Trophoblast cell (in vitro differentiated cells and primary cell): ENCODE data around the gene TMEM120B.
A peak's percentile ranks its signal among the peaks of the same experiment; 100 is the strongest.

Experiments used
- DNase-seq, 2 donors: peaks; one replicate each; pipeline ENCODE4 v3.0.0-alpha.2; 2016
- H2AFZ ChIP-seq: 2 replicates; pipeline ENCODE4 v1.6.1; 2013; ENCODE audit warnings: low read length, moderate library complexity, mild to moderate bottlenecking; ENCODE audit not compliant: insufficient read depth, poor library complexity
- H2AK5ac ChIP-seq: 2 replicates; pipeline ENCODE4 v1.6.1; 2013; ENCODE audit warnings: mild to moderate bottlenecking, low read length
- H2BK120ac ChIP-seq: 2 replicates; pipeline ENCODE4 v1.6.1; 2013; ENCODE audit warnings: low read length, mild to moderate bottlenecking, moderate library complexity; ENCODE audit not compliant: insufficient read depth, poor library complexity
- H2BK12ac ChIP-seq: 2 replicates; pipeline ENCODE4 v1.6.1; 2013; ENCODE audit warnings: mild to moderate bottlenecking, low read length, moderate library complexity
- H2BK5ac ChIP-seq: 2 replicates; pipeline ENCODE4 v1.6.1; 2013; ENCODE audit warnings: low read length, low read depth, moderate library complexity, mild to moderate bottlenecking; ENCODE audit not compliant: poor library complexity
- H3K14ac ChIP-seq: 2 replicates; pipeline ENCODE4 v1.6.1; 2013; ENCODE audit warnings: mild to moderate bottlenecking, low read length
- H3K18ac ChIP-seq: 2 replicates; pipeline ENCODE4 v1.6.1; 2013; ENCODE audit warnings: mild to moderate bottlenecking, low read length
- H3K23ac ChIP-seq: 2 replicates; pipeline ENCODE4 v1.6.1; 2013; ENCODE audit warnings: low read length
- H3K27ac ChIP-seq: 2 replicates; pipeline ENCODE4 v1.5.1; 2013; ENCODE audit warnings: low read depth, mild to moderate bottlenecking, inconsistent platforms, low read length, moderate library complexity
- H3K27me3 ChIP-seq: 2 replicates; pipeline ENCODE4 v1.6.1; 2013; ENCODE audit warnings: inconsistent platforms, mild to moderate bottlenecking, low read length, moderate library complexity; ENCODE audit not compliant: insufficient read depth
- H3K36me3 ChIP-seq, 2 experiments: 1 replicate in 1 of 2; 2 replicates in 1 of 2; pipeline ENCODE4 v1.6.1; 2013; ENCODE audit warnings: low read length in 2 of 2, mild to moderate bottlenecking in 2 of 2, moderate library complexity in 1 of 2; ENCODE audit not compliant: insufficient read depth in 2 of 2, control insufficient read depth in 1 of 2
- H3K4ac ChIP-seq: 2 replicates; pipeline ENCODE4 v1.6.1; 2013; ENCODE audit warnings: low read depth, mild to moderate bottlenecking, low read length, moderate library complexity
- H3K4me1 ChIP-seq, 2 experiments: 1 replicate in 1 of 2; 2 replicates in 1 of 2; pipeline ENCODE4 v1.6.1; 2013; ENCODE audit warnings: low read length in 2 of 2, mild to moderate bottlenecking in 2 of 2, moderate library complexity in 1 of 2; ENCODE audit not compliant: insufficient read depth in 2 of 2, control insufficient read depth in 1 of 2
- H3K4me2 ChIP-seq: 2 replicates; pipeline ENCODE4 v1.6.1; 2013; ENCODE audit warnings: inconsistent platforms, mild to moderate bottlenecking, low read length, moderate library complexity
- H3K4me3 ChIP-seq: 2 replicates; pipeline ENCODE4 v1.5.1; 2013; ENCODE audit warnings: mild to moderate bottlenecking, low read depth, low read length, inconsistent platforms
- H3K79me1 ChIP-seq: one replicate; pipeline ENCODE4 v1.6.1; 2013; ENCODE audit warnings: low read length
- H3K79me2 ChIP-seq: 2 replicates; pipeline ENCODE4 v1.6.1; 2013; ENCODE audit warnings: low read length, mild to moderate bottlenecking; ENCODE audit not compliant: control insufficient read depth, insufficient read depth, poor library complexity
- H3K9ac ChIP-seq: 2 replicates; pipeline ENCODE4 v1.6.1; 2013; ENCODE audit warnings: mild to moderate bottlenecking, low read length
- H3K9me3 ChIP-seq: 2 replicates; pipeline ENCODE4 v1.6.1; 2013; ENCODE audit warnings: low read depth, mild to moderate bottlenecking, control low read depth, inconsistent platforms, low read length; ENCODE audit not compliant: insufficient read depth
- H4K12ac ChIP-seq: 2 replicates; pipeline ENCODE4 v1.6.1; 2013; ENCODE audit warnings: low read depth, mild to moderate bottlenecking, low read length, moderate library complexity
- H4K8ac ChIP-seq: 2 replicates; pipeline ENCODE4 v1.6.1; 2013; ENCODE audit warnings: low read depth, mild to moderate bottlenecking, low read length, moderate library complexity
- H4K91ac ChIP-seq: one replicate; pipeline ENCODE4 v1.6.1; 2013; ENCODE audit warnings: low read depth, mild to moderate bottlenecking, low read length, moderate library complexity
- WGBS: extraction: QIAGEN DNeasy Blood & Tissue Kit; methylation state at CpG from one replicate; pipeline ENCODE4 v1.1.7; 2013; ENCODE audit warnings: missing lambda C conversion rate; ENCODE audit not compliant: insufficient read length, insufficient coverage; ENCODE audit errors: extremely low coverage; 5-methylcytosine and 5-hydroxymethylcytosine counted together

TMEM120B gene

DNA sequence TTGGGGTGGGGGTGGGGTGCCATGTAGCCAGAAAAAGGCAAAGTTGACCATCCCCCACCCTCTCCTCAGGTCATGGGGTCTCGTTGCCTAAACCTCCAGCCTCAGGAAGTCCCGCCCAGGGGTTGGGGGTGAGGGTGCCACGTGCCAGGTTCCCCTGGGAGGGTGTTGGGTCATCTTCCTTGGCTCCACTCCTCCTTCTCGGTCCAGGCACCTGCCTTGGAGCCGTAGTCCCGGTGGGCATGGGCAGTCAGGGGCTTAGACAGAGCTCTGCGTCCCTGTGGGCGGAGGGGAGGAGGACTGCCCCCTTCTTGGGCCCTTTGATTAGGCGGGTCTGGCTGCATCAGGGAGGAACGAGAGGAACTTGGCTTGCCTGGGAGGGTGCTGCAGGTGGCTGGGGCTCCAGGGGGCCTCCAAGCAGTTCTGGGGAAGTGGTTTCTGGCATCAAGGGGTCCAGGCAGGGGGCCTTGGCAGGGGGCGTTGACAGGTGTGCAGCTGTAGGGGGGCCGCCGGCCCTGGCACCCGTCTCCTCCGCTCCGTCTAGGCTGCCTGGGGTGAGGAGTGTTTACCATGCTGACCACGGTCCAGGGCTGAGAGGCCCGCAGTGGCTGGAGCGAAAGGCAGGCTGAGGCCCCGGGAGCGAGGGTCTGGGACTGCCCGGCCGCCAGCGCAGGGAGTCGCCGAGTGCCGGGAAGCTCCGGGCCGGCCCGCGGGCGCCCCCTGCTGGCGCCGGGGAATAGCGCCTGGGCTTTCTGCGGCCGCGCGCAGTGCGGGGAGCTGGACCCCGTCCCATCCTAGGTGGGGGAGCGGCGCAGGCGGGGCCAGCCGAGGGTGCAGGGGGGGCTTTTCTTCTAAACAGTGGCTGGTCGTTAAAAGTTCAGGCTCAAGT is 99.1 kb downstream of the TMEM120B start:
- Histone ChIP-seq H3K79me2 (peaks cover 2% of the 10 kb centered on the region), H2AFZ (no peak overlapping the region), H3K18ac (peak overlapping the region; percentile 31), H3K27ac (peak overlapping the region; percentile 19), H3K4ac (no peak overlapping the region), H3K23ac (no peak overlapping the region), H3K14ac (no peak overlapping the region), H2BK120ac (no peak overlapping the region), H2BK12ac (no peak overlapping the region), H3K9ac (peak overlapping the region; percentile 30), H3K36me3 (peaks cover 59 to 64% of the 10 kb centered on the region in 2 experiments), H4K12ac (no peak overlapping the region), H2BK5ac (no peak overlapping the region), H3K4me1 (peaks cover 13 to 19% of the 10 kb centered on the region in 2 experiments), H4K8ac (no peak overlapping the region), H2AK5ac (no peak overlapping the region), H3K4me2 (peak overlapping the region; percentile 79), H3K27me3 (no peaks in the 10 kb centered on the region), H3K9me3 (no peaks in the 10 kb centered on the region), H4K91ac (no peak overlapping the region), H3K79me1 (no peaks in the 10 kb centered on the region), H3K4me3 (peak overlapping the region; percentile 60)
- DNase-seq = peak; percentile 75 to 86
- no CpG with 5 or more reads among the region's 46 CpGs for WGBS

DNA sequence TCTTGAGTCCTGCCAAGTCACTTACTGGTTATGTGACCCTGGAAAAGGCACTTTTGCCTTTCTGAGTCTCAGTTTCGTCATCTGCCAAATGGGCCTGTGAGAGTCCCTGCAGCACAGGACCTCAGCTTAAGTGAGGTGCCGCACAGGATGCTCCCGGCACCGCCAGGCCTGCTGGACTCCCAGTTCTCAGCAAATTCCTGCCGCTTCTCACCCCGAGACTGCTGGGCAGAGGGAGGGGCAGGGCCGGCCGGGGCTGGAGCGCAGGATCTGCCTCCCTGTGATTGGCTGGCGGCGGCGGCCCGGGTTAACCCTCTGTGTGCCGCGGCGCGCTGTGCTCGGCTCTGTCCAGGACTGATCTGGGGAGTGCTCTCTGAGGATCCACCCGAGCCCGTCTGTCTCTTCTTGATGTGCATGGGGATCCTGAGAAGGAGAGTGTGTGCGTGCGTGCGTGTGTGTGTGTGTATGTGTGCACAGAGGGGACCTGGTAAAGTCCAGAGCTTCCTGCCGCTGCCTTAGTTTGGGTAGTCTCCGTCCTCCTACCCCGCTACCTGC is 99.8 kb downstream of the TMEM120B start:
- no peak overlapping the region for H3K18ac ChIP-seq
- no peaks in the 10 kb centered on the region for H3K79me1 ChIP-seq
- H3K4me3 ChIP-seq = peak overlapping the region; percentile 60
- no peak overlapping the region for H2BK12ac ChIP-seq
- no peaks in the 10 kb centered on the region for H3K9me3 ChIP-seq
- H3K4ac ChIP-seq = no peak overlapping the region
- peak in 1 of 2 donors; percentile 70 for DNase-seq
- no peaks in the 10 kb centered on the region for H3K27me3 ChIP-seq
- no peak overlapping the region for H2AK5ac ChIP-seq
- WGBS = no CpG with 5 or more reads among the region's 26 CpGs
- no peak overlapping the region for H2BK120ac ChIP-seq
- peaks cover 2% of the 10 kb centered on the region for H3K79me2 ChIP-seq
- peak overlapping the region; percentile 79 for H3K4me2 ChIP-seq
- H4K8ac ChIP-seq = no peak overlapping the region
- no peak overlapping the region for H3K23ac ChIP-seq
- no peak overlapping the region for H2AFZ ChIP-seq
- H3K36me3 ChIP-seq = peaks cover 61 to 71% of the 10 kb centered on the region in 2 experiments
- H2BK5ac ChIP-seq = no peak overlapping the region
- H3K27ac ChIP-seq = no peak overlapping the region
- peaks cover 13 to 17% of the 10 kb centered on the region in 2 experiments for H3K4me1 ChIP-seq
- no peak overlapping the region for H4K12ac ChIP-seq
- H3K14ac ChIP-seq = no peak overlapping the region
- peak overlapping the region; percentile 30 for H3K9ac ChIP-seq
- H4K91ac ChIP-seq = no peak overlapping the region

DNA sequence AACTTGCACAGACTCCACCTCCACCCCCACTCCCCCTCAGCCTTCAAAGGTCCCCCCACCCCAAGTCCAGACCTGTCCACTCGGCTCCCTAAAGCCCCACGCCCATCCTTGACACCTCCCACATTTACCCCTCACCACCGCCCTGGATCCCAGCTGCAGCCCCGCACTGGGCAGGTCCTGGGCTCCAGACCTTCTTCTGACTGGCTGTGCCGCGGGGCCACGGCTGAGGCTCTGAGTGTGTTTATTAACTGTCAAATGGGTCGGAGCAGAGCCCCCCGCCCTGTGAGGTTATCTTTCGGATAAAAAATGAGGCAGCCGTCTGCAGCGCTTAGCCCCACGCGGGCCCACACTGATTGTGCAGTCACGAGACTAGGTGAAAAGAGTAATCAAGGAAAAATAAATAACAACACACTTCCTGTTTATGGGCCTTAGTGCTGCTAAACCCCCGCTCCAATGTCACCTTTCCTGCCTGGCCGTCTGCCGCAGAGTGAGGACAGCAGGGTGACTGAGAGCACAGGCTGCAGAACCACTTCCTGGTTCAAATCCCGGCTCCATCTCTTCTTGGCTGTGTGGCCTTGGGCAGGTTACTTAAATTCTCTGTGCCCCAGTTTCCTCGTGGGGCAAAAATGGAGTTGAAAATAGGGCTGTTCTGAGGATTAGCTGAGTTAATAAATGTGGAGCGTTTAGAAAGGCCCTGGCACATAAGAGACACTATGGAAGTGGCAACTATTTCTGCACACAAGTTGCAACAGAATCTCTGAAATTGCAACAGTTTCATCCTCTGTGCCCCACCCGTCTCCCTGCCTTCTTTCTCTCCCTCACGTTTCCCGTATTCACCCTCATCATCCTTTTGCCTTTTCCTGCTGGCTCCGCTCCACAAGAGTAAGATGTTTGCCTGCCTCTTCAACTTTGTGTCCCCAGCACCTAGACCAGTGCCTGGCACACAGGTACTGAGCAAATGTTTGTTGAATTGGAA is 100.7 kb downstream of the TMEM120B start:
- WGBS = no CpG with 5 or more reads among the region's 25 CpGs
- H3K4ac ChIP-seq = peak overlapping the region; percentile 22

DNA sequence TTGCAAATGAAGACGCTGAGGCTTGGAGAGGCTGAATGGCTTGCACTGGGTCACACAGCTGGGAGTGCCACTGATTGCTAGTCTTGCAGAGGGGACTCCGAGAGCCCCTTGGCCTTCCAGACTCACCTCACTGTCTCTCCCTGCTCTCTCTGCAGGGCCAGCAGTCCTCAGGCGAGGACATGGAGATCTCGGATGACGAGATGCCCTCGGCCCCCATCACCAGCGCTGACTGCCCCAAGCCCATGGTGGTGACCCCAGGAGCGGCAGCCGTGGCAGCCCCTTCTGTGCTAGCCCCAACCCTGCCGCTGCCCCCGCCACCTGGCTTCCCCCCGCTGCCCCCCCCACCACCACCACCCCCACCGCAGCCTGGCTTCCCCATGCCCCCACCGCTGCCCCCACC is 101.4 kb downstream of the TMEM120B start:
- no CpG with 5 or more reads among the region's 14 CpGs for WGBS
- Histone ChIP-seq H4K12ac (no peak overlapping the region), H2BK5ac (no peak overlapping the region), H2BK120ac (no peak overlapping the region), H3K18ac (no peak overlapping the region), H4K91ac (no peak overlapping the region), H3K4ac (peak overlapping the region; percentile 1), H2BK12ac (no peak overlapping the region), H3K4me3 (no peak overlapping the region), H3K4me1 (peaks cover 13 to 17% of the 10 kb centered on the region in 2 experiments), H4K8ac (no peak overlapping the region), H3K23ac (no peak overlapping the region), H3K27ac (no peak overlapping the region), H3K27me3 (no peaks in the 10 kb centered on the region), H3K9me3 (no peaks in the 10 kb centered on the region), H2AK5ac (no peak overlapping the region), H3K79me2 (peaks cover 2% of the 10 kb centered on the region), H3K4me2 (no peak overlapping the region), H3K14ac (no peak overlapping the region), H3K9ac (no peak overlapping the region), H3K36me3 (peaks cover 55 to 68% of the 10 kb centered on the region in 2 experiments), H2AFZ (no peak overlapping the region), H3K79me1 (no peaks in the 10 kb centered on the region)
- no peak for DNase-seq

More for the DNA sequence above, 100.7 kb downstream of the TMEM120B start:
- H2BK5ac ChIP-seq = no peak overlapping the region
- H3K36me3 ChIP-seq = peaks cover 61 to 72% of the 10 kb centered on the region in 2 experiments
- no peak overlapping the region for H3K4me3 ChIP-seq
- H2BK120ac ChIP-seq = no peak overlapping the region
- peak overlapping the region; percentile 79 for H3K4me2 ChIP-seq
- H2BK12ac ChIP-seq = no peak overlapping the region
- peak in 1 of 2 donors; percentile 18 for DNase-seq
- H3K27ac ChIP-seq = no peak overlapping the region
- peaks cover 13 to 17% of the 10 kb centered on the region in 2 experiments for H3K4me1 ChIP-seq
- no peak overlapping the region for H3K23ac ChIP-seq
- no peak overlapping the region for H4K91ac ChIP-seq
- no peak overlapping the region for H4K8ac ChIP-seq
- no peak overlapping the region for H3K18ac ChIP-seq
- H3K9me3 ChIP-seq = no peaks in the 10 kb centered on the region
- no peak overlapping the region for H2AK5ac ChIP-seq
- H2AFZ ChIP-seq = no peak overlapping the region
- H3K9ac ChIP-seq = no peak overlapping the region
- no peak overlapping the region for H4K12ac ChIP-seq
- H3K27me3 ChIP-seq = no peaks in the 10 kb centered on the region
- no peak overlapping the region for H3K14ac ChIP-seq
- no peaks in the 10 kb centered on the region for H3K79me1 ChIP-seq
- peaks cover 2% of the 10 kb centered on the region for H3K79me2 ChIP-seq
